ENCODE measurements around the gene PDIA3. TPM values are rescaled to one million over a fixed set of nuclear protein-coding genes. Genes with fewer than 3 reads are reported as not detected.

PDIA3 gene
- total and polyA plus RNA-seq, 2 of the 13 experiments (the other 11 are each of a cell fraction or from before 2014, with no cell fraction given): 238 to 433 TPM

DNA sequence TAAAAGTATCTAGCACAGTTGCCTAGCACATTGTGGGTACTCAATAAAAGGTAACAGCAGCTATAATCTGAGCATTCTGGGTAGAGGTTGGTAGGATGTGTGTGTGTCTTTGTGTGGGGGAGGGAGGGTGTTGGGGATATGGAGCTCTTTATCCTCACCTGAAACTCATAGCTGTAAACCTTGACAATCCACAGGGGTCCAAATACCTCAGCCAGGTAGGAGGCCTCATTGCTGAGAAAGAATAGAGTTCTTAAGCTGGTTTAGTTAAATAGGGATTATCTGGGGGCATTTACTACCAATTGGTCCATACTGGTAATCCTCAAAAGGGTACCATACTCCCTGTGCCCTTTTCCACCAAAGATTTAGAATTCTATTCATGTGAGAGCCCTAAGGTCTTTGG, 49.8 kb downstream of the PDIA3 start:
- Histone ChIP-seq H2AFZ (ENCODE audit: low read length) (no peak overlapping the region), H4K20me1 (ENCODE audit: insufficient read depth, low read length) (peaks cover 28% of the 10 kb centered on the region), H3K79me2 (ENCODE audit: insufficient read depth, low read length) (peaks cover 31% of the 10 kb centered on the region), H3K4me1 (ENCODE audit: insufficient read depth, low read length) (peaks cover 69% of the 10 kb centered on the region), H3K36me3 (replicated peaks in 1 of 2; ENCODE audit: control insufficient read depth in 1 of 2, insufficient read depth in 2 of 2, low read length in 2 of 2) (peaks cover 8 to 35% of the 10 kb centered on the region in 2 experiments), H3K27ac (ENCODE audit: extremely low read length, insufficient read depth, low read length) (no peak overlapping the region), H3K9ac (ENCODE audit: insufficient read depth, low read depth, low read length) (no peak overlapping the region), H3K27me3 (ENCODE audit: control insufficient read depth in 1 of 2, insufficient read depth in 2 of 2, low read length in 2 of 2) (no peaks in the 10 kb centered on the region; a peak in 1 of 5 replicates), H3K4me3 (replicated peaks in 1 of 3; ENCODE audit: insufficient read depth in 1 of 3, low read depth in 2 of 3, low read length in 3 of 3) (no peak overlapping the region), H3K9me3 (ENCODE audit: low read length) (no peaks in the 10 kb centered on the region), H3K4me2 (ENCODE audit: low read depth, low read length) (no peak overlapping the region)
- in situ Hi-C loops (cut with HindIII; ENCODE audit: extremely low pct_ligation_motif_present, low pct_unique_long_range_greater_than_20kb): no loop called here
- ChIA-PET CTCF (ENCODE audit: low intra/inter-chr PET ratio, low total read pairs) (no interaction called here), POLR2A (interaction anchor here (0.8 to 5.2 kb wide), 3 partner anchors 8 to 29 kb away, joined by 3 to 34 read pairs (median 10); partner anchors contain the start of genes ELL3 and MFAP1)
- intact Hi-C loops (cut with micrococcal nuclease; ENCODE audit: unreplicated experiment): no loop called here
- FAIRE-seq (no peak), ATAC-seq (no peak), DNase-seq (ENCODE audit: low spot score) (no peak)
- TF ChIP-seq POLR2A (IDR thresholded peaks at IDR 0.05; ENCODE audit: insufficient read depth in 1 of 2, low read depth in 2 of 2, low read length in 2 of 2) (peak in 1 of 2 experiments; percentile 43; a peak in 1 of 4 replicates), SSRP1 (CRISPR knock-in tag; IDR thresholded peaks at IDR 0.05) (no peak), RBFOX2 (IDR thresholded peaks at IDR 0.05; ENCODE audit: low read depth, low read length) (peak; percentile 55), ZNF530 (CRISPR knock-in tag; IDR thresholded peaks at IDR 0.05; ENCODE audit: low read depth) (no peak), ZSCAN31 (CRISPR knock-in tag; IDR thresholded peaks at IDR 0.05; ENCODE audit: low read depth) (no peak), MTF1 (CRISPR knock-in tag; IDR thresholded peaks at IDR 0.05) (no peak), KDM5A (IDR thresholded peaks at IDR 0.05; ENCODE audit: borderline replicate concordance, low read length) (no peak), ZNF441 (CRISPR knock-in tag; IDR thresholded peaks at IDR 0.05; ENCODE audit: borderline replicate concordance) (no peak), KLF9 (CRISPR knock-in tag; IDR thresholded peaks at IDR 0.05; ENCODE audit: low read depth) (no peak)
- TF ChIP-seq, protein P1, sequence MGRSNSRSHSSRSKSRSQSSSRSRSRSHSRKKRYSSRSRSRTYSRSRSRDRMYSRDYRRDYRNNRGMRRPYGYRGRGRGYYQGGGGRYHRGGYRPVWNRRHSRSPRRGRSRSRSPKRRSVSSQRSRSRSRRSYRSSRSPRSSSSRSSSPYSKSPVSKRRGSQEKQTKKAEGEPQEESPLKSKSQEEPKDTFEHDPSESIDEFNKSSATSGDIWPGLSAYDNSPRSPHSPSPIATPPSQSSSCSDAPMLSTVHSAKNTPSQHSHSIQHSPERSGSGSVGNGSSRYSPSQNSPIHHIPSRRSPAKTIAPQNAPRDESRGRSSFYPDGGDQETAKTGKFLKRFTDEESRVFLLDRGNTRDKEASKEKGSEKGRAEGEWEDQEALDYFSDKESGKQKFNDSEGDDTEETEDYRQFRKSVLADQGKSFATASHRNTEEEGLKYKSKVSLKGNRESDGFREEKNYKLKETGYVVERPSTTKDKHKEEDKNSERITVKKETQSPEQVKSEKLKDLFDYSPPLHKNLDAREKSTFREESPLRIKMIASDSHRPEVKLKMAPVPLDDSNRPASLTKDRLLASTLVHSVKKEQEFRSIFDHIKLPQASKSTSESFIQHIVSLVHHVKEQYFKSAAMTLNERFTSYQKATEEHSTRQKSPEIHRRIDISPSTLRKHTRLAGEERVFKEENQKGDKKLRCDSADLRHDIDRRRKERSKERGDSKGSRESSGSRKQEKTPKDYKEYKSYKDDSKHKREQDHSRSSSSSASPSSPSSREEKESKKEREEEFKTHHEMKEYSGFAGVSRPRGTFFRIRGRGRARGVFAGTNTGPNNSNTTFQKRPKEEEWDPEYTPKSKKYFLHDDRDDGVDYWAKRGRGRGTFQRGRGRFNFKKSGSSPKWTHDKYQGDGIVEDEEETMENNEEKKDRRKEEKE (IDR thresholded peaks at IDR 0.05): no peak
- TF ChIP-seq, protein P2, sequence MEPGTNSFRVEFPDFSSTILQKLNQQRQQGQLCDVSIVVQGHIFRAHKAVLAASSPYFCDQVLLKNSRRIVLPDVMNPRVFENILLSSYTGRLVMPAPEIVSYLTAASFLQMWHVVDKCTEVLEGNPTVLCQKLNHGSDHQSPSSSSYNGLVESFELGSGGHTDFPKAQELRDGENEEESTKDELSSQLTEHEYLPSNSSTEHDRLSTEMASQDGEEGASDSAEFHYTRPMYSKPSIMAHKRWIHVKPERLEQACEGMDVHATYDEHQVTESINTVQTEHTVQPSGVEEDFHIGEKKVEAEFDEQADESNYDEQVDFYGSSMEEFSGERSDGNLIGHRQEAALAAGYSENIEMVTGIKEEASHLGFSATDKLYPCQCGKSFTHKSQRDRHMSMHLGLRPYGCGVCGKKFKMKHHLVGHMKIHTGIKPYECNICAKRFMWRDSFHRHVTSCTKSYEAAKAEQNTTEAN (CRISPR knock-in tag; conservative IDR thresholded peaks at IDR 0.05): no peak
- no TSS peak for BruUV-seq (replicated peaks)

Data from HepG2 (cell line).